Measurements from ENCODE around the gene KDM5A. TPM values are rescaled to one million over a fixed set of nuclear protein-coding genes. Genes with fewer than 3 reads are reported as not detected.

KDM5A gene
- total RNA-seq, 1 donor from 2014 or later, result 72.0 TPM

- no peaks in the 10 kb centered on the region for H3K4me1 ChIP-seq
- DNase-seq (no peak), ATAC-seq (no peak)
- H3K27me3 ChIP-seq, result peaks cover 6% of the 10 kb centered on the region
- H3K9me3 ChIP-seq, result no peaks in the 10 kb centered on the region
- no peaks in the 10 kb centered on the region for H3K36me3 ChIP-seq
- no peak overlapping the region for H3K4me3 ChIP-seq
- TF ChIP-seq CTCF (IDR thresholded peaks at IDR 0.05), result no peak
- no peak overlapping the region for H3K27ac ChIP-seq
- intact Hi-C loops (cut with DNase I), result no loop called here
These were observed 132.2 kb downstream of the KDM5A start for GRCh38 chr12:256958-257357.

GRCh38 chr12:256225-256624 is 132.9 kb downstream of the KDM5A start:
- no peak overlapping the region for H3K27ac ChIP-seq
- no peak for ATAC-seq
- no peak overlapping the region for H3K4me3 ChIP-seq
- H3K36me3 ChIP-seq, result no peaks in the 10 kb centered on the region
- no peak for DNase-seq
- intact Hi-C loops (cut with DNase I), result no loop called here
- no peaks in the 10 kb centered on the region for H3K4me1 ChIP-seq
- H3K9me3 ChIP-seq, result no peaks in the 10 kb centered on the region
- TF ChIP-seq CTCF (IDR thresholded peaks at IDR 0.05), result no peak
- peaks cover 6% of the 10 kb centered on the region for H3K27me3 ChIP-seq

GRCh38 chr12:254912-255311 is 134.2 kb downstream of the KDM5A start:
- no peak for TF ChIP-seq CTCF (IDR thresholded peaks at IDR 0.05)
- peaks cover 6% of the 10 kb centered on the region for H3K27me3 ChIP-seq
- no peaks in the 10 kb centered on the region for H3K4me1 ChIP-seq
- H3K9me3 ChIP-seq, result no peaks in the 10 kb centered on the region
- H3K4me3 ChIP-seq, result no peak overlapping the region
- no peaks in the 10 kb centered on the region for H3K36me3 ChIP-seq
- ATAC-seq, result no peak
- H3K27ac ChIP-seq, result no peak overlapping the region
- intact Hi-C loops (cut with DNase I), result no loop called here
- no peak for DNase-seq

GRCh38 chr12:254039-254438 is 135.1 kb downstream of the KDM5A start:
- H3K9me3 ChIP-seq, result no peaks in the 10 kb centered on the region
- H3K4me3 ChIP-seq, result no peak overlapping the region
- no peak for ATAC-seq
- no peak for DNase-seq
- H3K36me3 ChIP-seq, result no peaks in the 10 kb centered on the region
- no peak for TF ChIP-seq CTCF (IDR thresholded peaks at IDR 0.05)
- no peak overlapping the region for H3K27ac ChIP-seq
- intact Hi-C loops (cut with DNase I), result no loop called here
- H3K27me3 ChIP-seq, result peaks cover 6% of the 10 kb centered on the region
- H3K4me1 ChIP-seq, result no peaks in the 10 kb centered on the region

- no peak for TF ChIP-seq CTCF (IDR thresholded peaks at IDR 0.05)
- Histone ChIP-seq H3K27me3 (peaks cover 6% of the 10 kb centered on the region), H3K9me3 (no peaks in the 10 kb centered on the region), H3K36me3 (no peaks in the 10 kb centered on the region), H3K4me3 (no peak overlapping the region), H3K27ac (no peak overlapping the region), H3K4me1 (no peaks in the 10 kb centered on the region)
- DNase-seq, result no peak
- no peak for ATAC-seq
- intact Hi-C loops (cut with DNase I), result no loop called here
These were observed 135.8 kb downstream of the KDM5A start for GRCh38 chr12:253116-253831.

GRCh38 chr12:252636-253035 is 136.5 kb downstream of the KDM5A start:
- no peak for TF ChIP-seq CTCF (IDR thresholded peaks at IDR 0.05)
- no peaks in the 10 kb centered on the region for H3K27me3 ChIP-seq
- no peak overlapping the region for H3K27ac ChIP-seq
- no peak overlapping the region for H3K4me3 ChIP-seq
- H3K4me1 ChIP-seq, result no peaks in the 10 kb centered on the region
- no peaks in the 10 kb centered on the region for H3K9me3 ChIP-seq
- intact Hi-C loops (cut with DNase I), result no loop called here
- ATAC-seq (no peak), DNase-seq (no peak)
- no peaks in the 10 kb centered on the region for H3K36me3 ChIP-seq

All from upper lobe of right lung (tissue), 1 donor.